SU-DHL-6 (cell line): ENCODE measurements around the gene ABCE1.

Experiments
- H2AFZ ChIP-seq: fragments of 200-600 bp; sonication (generic); 2 replicates; pipeline ENCODE4 v1.6.1; 2014; ENCODE audit warnings: low read depth, mild to moderate bottlenecking, moderate library complexity, mixed read lengths, antibody characterized with exemption, low read length; ENCODE audit not compliant: severe bottlenecking
- H3F3A ChIP-seq: fragments of 200-600 bp; shearing (Covaris generic); 2 replicates; pipeline ENCODE4 v1.6.0; 2016; ENCODE audit warnings: antibody characterized with exemption, mild to moderate bottlenecking; ENCODE audit not compliant: insufficient read depth
- H3K27ac ChIP-seq: fragments of 200-600 bp; sonication (generic); 2 replicates; pipeline ENCODE4 v1.5.1; 2016; ENCODE audit warnings: low read depth, mild to moderate bottlenecking, low read length, moderate library complexity, mixed read lengths
- H3K27me3 ChIP-seq: fragments of 200-600 bp; sonication (generic), shearing (Covaris generic); 2 replicates; pipeline ENCODE4 v1.6.0; 2014; ENCODE audit warnings: mild to moderate bottlenecking, low read length
- H3K36me3 ChIP-seq: fragments of 200-600 bp; sonication (generic); 2 replicates; pipeline ENCODE4 v1.6.1; 2014; ENCODE audit warnings: mild to moderate bottlenecking, low read length, mixed read lengths
- H3K4me2 ChIP-seq: fragments of 300-600, 200-600 bp; shearing (Covaris generic), sonication (generic); 2 replicates; pipeline ENCODE4 v1.6.0; 2014; ENCODE audit warnings: low read length, low read depth, mild to moderate bottlenecking; ENCODE audit not compliant: poor library complexity, severe bottlenecking
- H3K4me3 ChIP-seq: fragments of 200-600 bp; sonication (generic); 2 replicates; pipeline ENCODE4 v1.5.1; 2014; ENCODE audit warnings: antibody characterized with exemption, low read length, mild to moderate bottlenecking, mixed read lengths; ENCODE audit not compliant: insufficient read depth, poor library complexity, severe bottlenecking
- H3K79me2 ChIP-seq: fragments of 200-600 bp; sonication (generic); 2 replicates; pipeline ENCODE4 v1.6.1; 2014; ENCODE audit warnings: mild to moderate bottlenecking, low read length, moderate library complexity; ENCODE audit not compliant: insufficient read depth
- H3K9ac ChIP-seq: fragments of 200-600 bp; sonication (generic); 2 replicates; pipeline ENCODE4 v1.7.0; 2014; ENCODE audit warnings: mild to moderate bottlenecking, low read length
- H3K9me2 ChIP-seq: fragments of 200-600 bp; sonication (generic); replicated peaks from 2 replicates; pipeline ENCODE4 v1.6.1; 2014; ENCODE audit warnings: low read length; ENCODE audit not compliant: insufficient read depth
- H3K9me3 ChIP-seq: fragments of 200-600 bp; sonication (generic); 2 replicates; pipeline ENCODE4 v1.6.1; 2014; ENCODE audit warnings: low read length, mixed read lengths; ENCODE audit not compliant: insufficient read depth
- H4K20me1 ChIP-seq: fragments of 200-600 bp; sonication (generic); 2 replicates; pipeline ENCODE4 v1.6.1; 2014; ENCODE audit warnings: low read depth, mild to moderate bottlenecking, antibody characterized with exemption, low read length, moderate library complexity, mixed read lengths
- EZH2phosphoT487 ChIP-seq: fragments of 200-600 bp; sonication (generic), shearing (Covaris generic); conservative IDR thresholded peaks from 2 replicates; pipeline ENCODE4 v1.6.1; 2018; ENCODE audit warnings: mild to moderate bottlenecking, antibody characterized with exemption, low read length, moderate library complexity, mixed read lengths
- TF ChIP-seq, protein P1 (sequence below): fragments of 200-600 bp; sonication (generic); IDR thresholded peaks from one replicate; pipeline ENCODE4 v1.5.1; 2017; ENCODE audit warnings: antibody characterized with exemption, mild to moderate bottlenecking, low read length, moderate library complexity; ENCODE audit not compliant: insufficient read depth, poor library complexity, severe bottlenecking

The ABCE1 gene

DNA sequence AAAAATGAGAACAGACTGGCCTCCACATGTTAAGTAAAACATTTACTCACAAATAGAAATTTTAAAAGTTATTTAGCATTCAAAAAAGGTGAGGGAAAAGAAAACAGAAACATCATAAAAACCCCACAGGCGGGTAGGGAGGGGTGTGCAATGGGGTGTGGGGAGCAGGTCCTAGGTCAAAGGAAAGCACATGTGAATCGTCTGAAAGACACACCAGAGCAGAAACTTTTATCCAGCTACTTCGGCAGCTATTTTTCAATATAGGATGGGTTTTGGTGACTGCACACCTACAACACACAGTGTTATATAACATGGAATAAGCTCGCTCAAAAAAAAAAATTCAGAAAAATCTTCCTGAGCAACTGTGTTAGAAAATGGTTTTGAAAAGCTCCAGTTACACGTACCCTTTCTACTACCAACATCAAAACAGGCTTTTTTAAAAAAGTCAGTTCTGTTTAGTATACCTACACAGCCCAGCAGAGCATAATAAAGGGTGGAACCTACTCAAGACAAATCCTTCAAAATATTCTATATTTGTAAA lies 80.7 kb downstream of the ABCE1 start:
- H2AFZ ChIP-seq = peak overlapping the region; percentile 4
- no peaks in the 10 kb centered on the region for H3K9me2 ChIP-seq
- H3K27me3 ChIP-seq = no peaks in the 10 kb centered on the region
- peaks cover 57% of the 10 kb centered on the region for H3K79me2 ChIP-seq
- 0 out of 2 replicates have a peak, but pooled peaks cover 6% of the 10 kb centered on the region for H3K36me3 ChIP-seq
- peak overlapping the region; percentile 75 for H3K4me2 ChIP-seq
- no peaks in the 10 kb centered on the region for H3K9me3 ChIP-seq
- peak overlapping the region; percentile 91 for H3K27ac ChIP-seq
- peak overlapping the region; percentile 82 for H3K9ac ChIP-seq
- peak overlapping the region; percentile 88 for H3K4me3 ChIP-seq
- H3F3A ChIP-seq = peaks cover 9% of the 10 kb centered on the region
- H4K20me1 ChIP-seq = no peaks in the 10 kb centered on the region
- TF ChIP-seq, protein P1, sequence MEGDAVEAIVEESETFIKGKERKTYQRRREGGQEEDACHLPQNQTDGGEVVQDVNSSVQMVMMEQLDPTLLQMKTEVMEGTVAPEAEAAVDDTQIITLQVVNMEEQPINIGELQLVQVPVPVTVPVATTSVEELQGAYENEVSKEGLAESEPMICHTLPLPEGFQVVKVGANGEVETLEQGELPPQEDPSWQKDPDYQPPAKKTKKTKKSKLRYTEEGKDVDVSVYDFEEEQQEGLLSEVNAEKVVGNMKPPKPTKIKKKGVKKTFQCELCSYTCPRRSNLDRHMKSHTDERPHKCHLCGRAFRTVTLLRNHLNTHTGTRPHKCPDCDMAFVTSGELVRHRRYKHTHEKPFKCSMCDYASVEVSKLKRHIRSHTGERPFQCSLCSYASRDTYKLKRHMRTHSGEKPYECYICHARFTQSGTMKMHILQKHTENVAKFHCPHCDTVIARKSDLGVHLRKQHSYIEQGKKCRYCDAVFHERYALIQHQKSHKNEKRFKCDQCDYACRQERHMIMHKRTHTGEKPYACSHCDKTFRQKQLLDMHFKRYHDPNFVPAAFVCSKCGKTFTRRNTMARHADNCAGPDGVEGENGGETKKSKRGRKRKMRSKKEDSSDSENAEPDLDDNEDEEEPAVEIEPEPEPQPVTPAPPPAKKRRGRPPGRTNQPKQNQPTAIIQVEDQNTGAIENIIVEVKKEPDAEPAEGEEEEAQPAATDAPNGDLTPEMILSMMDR = no peak
- TF ChIP-seq EZH2phosphoT487 = no peak
